T-helper 1 cell treated with Interleukin-12 subunit alpha and Interleukin-12 subunit beta and Interleukin-4 antibody, amounts not matched to agents 30 μg/mL and 1 μg/mL, for 36 hours (primary cell): ENCODE results near the gene DLG2.
"Not testable (repeated sequence)": the region's sequence is repeated elsewhere in the genome, so short reads cannot be mapped to it uniquely, and the experiment has no call there.

ENCODE experiments used
- H3K27ac Mint-ChIP-seq: one replicate; pipeline ENCODE4 v1.8.0; 2021; ENCODE audit warnings: mild to moderate bottlenecking, mixed read lengths
- H3K27me3 Mint-ChIP-seq: one replicate; pipeline ENCODE4 v1.8.0; 2021; ENCODE audit warnings: low read depth, mixed read lengths
- H3K36me3 Mint-ChIP-seq: one replicate; pipeline ENCODE4 v1.8.0; 2021; ENCODE audit warnings: low read depth, mixed read lengths
- H3K4me1 Mint-ChIP-seq: one replicate; pipeline ENCODE4 v1.8.0; 2021; ENCODE audit warnings: low read depth, mixed read lengths
- H3K4me3 Mint-ChIP-seq: one replicate; pipeline ENCODE4 v1.8.0; 2021; ENCODE audit warnings: mild to moderate bottlenecking, moderate library complexity, mixed read lengths
- H3K9me3 Mint-ChIP-seq: one replicate; pipeline ENCODE4 v1.8.0; 2021; ENCODE audit warnings: mixed read lengths

The DLG2 gene

GRCh38 chr11:85118151-85118550 lies 509.0 kb downstream of the DLG2 start:
- Mint-ChIP-seq H3K36me3 (no peaks in the 10 kb centered on the region), H3K27me3 (no peaks in the 10 kb centered on the region), H3K27ac (no peak overlapping the region), H3K4me3 (no peak overlapping the region), H3K9me3 (peaks cover 18% of the 10 kb centered on the region), H3K4me1 (no peaks in the 10 kb centered on the region)

GRCh38 chr11:85115798-85116197 lies 511.3 kb downstream of the DLG2 start:
- H3K9me3 Mint-ChIP-seq, result peaks cover 10% of the 10 kb centered on the region
- no peak overlapping the region for H3K4me3 Mint-ChIP-seq
- H3K4me1 Mint-ChIP-seq, result no peaks in the 10 kb centered on the region
- no peaks in the 10 kb centered on the region for H3K36me3 Mint-ChIP-seq
- no peak overlapping the region for H3K27ac Mint-ChIP-seq
- no peaks in the 10 kb centered on the region for H3K27me3 Mint-ChIP-seq

GRCh38 chr11:85114786-85115185 lies 512.4 kb downstream of the DLG2 start:
- Mint-ChIP-seq H3K9me3 (peaks cover 10% of the 10 kb centered on the region), H3K36me3 (no peaks in the 10 kb centered on the region), H3K4me3 (no peak overlapping the region), H3K27me3 (no peaks in the 10 kb centered on the region), H3K27ac (no peak overlapping the region), H3K4me1 (peaks cover 3% of the 10 kb centered on the region)

GRCh38 chr11:85110246-85110645 lies 516.9 kb downstream of the DLG2 start:
- not testable (repeated sequence) for H3K4me3 Mint-ChIP-seq, H3K27me3 Mint-ChIP-seq, H3K27ac Mint-ChIP-seq, H3K36me3 Mint-ChIP-seq, H3K4me1 Mint-ChIP-seq
- peaks cover 17% of the 10 kb centered on the region for H3K9me3 Mint-ChIP-seq

GRCh38 chr11:85109141-85109540 lies 518.0 kb downstream of the DLG2 start:
- no peaks in the 10 kb centered on the region for H3K36me3 Mint-ChIP-seq
- no peak overlapping the region for H3K4me3 Mint-ChIP-seq
- peaks cover 23% of the 10 kb centered on the region for H3K9me3 Mint-ChIP-seq
- H3K27ac Mint-ChIP-seq, result no peak overlapping the region
- peaks cover 3% of the 10 kb centered on the region for H3K4me1 Mint-ChIP-seq
- no peaks in the 10 kb centered on the region for H3K27me3 Mint-ChIP-seq

- Mint-ChIP-seq H3K9me3 (peaks cover 25% of the 10 kb centered on the region), H3K27ac (no peak overlapping the region), H3K36me3 (no peaks in the 10 kb centered on the region)
Observed at GRCh38 chr11:85105868-85106267, 521.3 kb downstream of the DLG2 start.

DNA sequence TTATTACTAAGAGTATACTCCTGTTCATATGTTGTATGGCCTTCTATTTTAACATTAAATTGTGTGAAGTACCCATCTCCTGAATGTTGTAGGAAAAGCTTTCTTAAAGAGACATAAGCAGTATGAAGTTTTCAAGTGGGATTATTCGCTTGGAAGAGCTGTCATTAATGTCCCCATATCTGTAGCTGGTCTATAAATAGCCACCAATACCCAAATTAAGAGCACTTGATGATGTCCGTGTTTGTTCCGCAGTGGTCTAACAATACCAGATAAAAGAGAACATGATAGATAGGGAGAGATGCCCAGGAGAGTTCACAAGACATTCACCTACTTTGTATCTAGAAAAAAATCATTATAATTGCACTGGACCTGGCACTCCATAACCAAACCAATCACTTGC lies 527.6 kb downstream of the DLG2 start:
- H3K4me1 Mint-ChIP-seq, result no peaks in the 10 kb centered on the region
- H3K27ac Mint-ChIP-seq, result no peak overlapping the region
- H3K36me3 Mint-ChIP-seq, result no peaks in the 10 kb centered on the region
- H3K9me3 Mint-ChIP-seq, result peaks cover 44% of the 10 kb centered on the region
- H3K27me3 Mint-ChIP-seq, result no peaks in the 10 kb centered on the region
- no peak overlapping the region for H3K4me3 Mint-ChIP-seq

More at GRCh38 chr11:85105868-85106267, 521.3 kb downstream of the DLG2 start:
- peaks cover 3% of the 10 kb centered on the region for H3K4me1 Mint-ChIP-seq
- no peaks in the 10 kb centered on the region for H3K27me3 Mint-ChIP-seq
- H3K4me3 Mint-ChIP-seq, result no peak overlapping the region

- H3K4me3 Mint-ChIP-seq, result no peak overlapping the region
- H3K36me3 Mint-ChIP-seq, result no peaks in the 10 kb centered on the region
- peaks cover 41% of the 10 kb centered on the region for H3K9me3 Mint-ChIP-seq
- no peak overlapping the region for H3K27ac Mint-ChIP-seq
- no peaks in the 10 kb centered on the region for H3K27me3 Mint-ChIP-seq
- H3K4me1 Mint-ChIP-seq, result no peaks in the 10 kb centered on the region
Observed at GRCh38 chr11:85098996-85099395, 528.1 kb downstream of the DLG2 start.

DNA sequence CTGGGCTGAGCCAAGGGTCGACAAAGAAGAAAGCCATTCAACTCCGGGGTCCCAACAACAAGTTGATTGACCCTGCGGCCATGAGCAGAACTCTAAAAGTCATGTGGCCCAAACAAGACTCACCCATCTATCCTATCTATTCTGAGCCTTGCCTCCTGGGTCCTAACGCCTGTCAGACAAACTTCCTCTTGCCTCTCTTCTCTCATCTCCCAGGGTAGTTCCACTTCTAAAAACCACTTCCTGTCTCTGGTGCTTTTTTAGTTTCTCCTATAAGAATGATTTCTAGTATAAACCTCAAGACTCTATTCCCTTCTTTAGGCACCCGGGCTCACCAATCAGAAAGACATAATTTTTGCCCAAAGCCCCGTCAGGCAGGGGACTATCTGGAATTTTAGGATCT lies 530.2 kb downstream of the DLG2 start:
- no peaks in the 10 kb centered on the region for H3K4me1 Mint-ChIP-seq
- peaks cover 43% of the 10 kb centered on the region for H3K9me3 Mint-ChIP-seq
- no peak overlapping the region for H3K4me3 Mint-ChIP-seq
- H3K27me3 Mint-ChIP-seq, result no peaks in the 10 kb centered on the region
- no peak overlapping the region for H3K27ac Mint-ChIP-seq
- no peaks in the 10 kb centered on the region for H3K36me3 Mint-ChIP-seq

DNA sequence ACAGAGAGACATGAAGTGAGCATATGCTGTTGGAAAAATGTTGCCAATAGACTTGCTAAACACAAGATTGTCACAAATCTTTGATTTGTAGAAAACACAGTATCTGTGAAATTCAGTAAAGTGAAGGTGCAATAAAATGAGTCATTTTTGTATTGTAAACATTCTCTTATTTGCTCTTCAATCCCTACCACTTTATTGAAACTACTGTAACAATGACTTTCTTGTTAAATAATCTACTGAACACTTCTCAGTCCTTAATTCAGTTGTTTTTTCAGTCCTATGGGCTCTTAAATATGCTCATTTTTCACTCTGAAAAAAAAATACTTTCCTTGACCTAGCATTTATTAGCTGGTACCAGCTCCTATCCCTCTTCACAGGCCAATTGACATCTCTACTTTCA lies 531.9 kb downstream of the DLG2 start:
- H3K4me3 Mint-ChIP-seq, result no peak overlapping the region
- no peaks in the 10 kb centered on the region for H3K36me3 Mint-ChIP-seq
- peaks cover 52% of the 10 kb centered on the region for H3K9me3 Mint-ChIP-seq
- H3K27me3 Mint-ChIP-seq, result no peaks in the 10 kb centered on the region
- H3K4me1 Mint-ChIP-seq, result no peaks in the 10 kb centered on the region
- H3K27ac Mint-ChIP-seq, result no peak overlapping the region

GRCh38 chr11:85094795-85095194 lies 532.3 kb downstream of the DLG2 start:
- Mint-ChIP-seq H3K27ac (no peak overlapping the region), H3K4me3 (no peak overlapping the region), H3K9me3 (peaks cover 55% of the 10 kb centered on the region), H3K36me3 (no peaks in the 10 kb centered on the region), H3K4me1 (no peaks in the 10 kb centered on the region), H3K27me3 (no peaks in the 10 kb centered on the region)

GRCh38 chr11:85089654-85090053 lies 537.5 kb downstream of the DLG2 start:
- Mint-ChIP-seq H3K27me3 (no peaks in the 10 kb centered on the region), H3K4me1 (no peaks in the 10 kb centered on the region), H3K9me3 (peaks cover 34% of the 10 kb centered on the region), H3K4me3 (no peak overlapping the region), H3K27ac (no peak overlapping the region), H3K36me3 (no peaks in the 10 kb centered on the region)

- Mint-ChIP-seq H3K27ac (no peak overlapping the region), H3K27me3 (no peaks in the 10 kb centered on the region), H3K4me1 (no peaks in the 10 kb centered on the region), H3K9me3 (peaks cover 33% of the 10 kb centered on the region), H3K4me3 (no peak overlapping the region), H3K36me3 (no peaks in the 10 kb centered on the region)
Observed at GRCh38 chr11:85088286-85088685, 538.9 kb downstream of the DLG2 start.

DNA sequence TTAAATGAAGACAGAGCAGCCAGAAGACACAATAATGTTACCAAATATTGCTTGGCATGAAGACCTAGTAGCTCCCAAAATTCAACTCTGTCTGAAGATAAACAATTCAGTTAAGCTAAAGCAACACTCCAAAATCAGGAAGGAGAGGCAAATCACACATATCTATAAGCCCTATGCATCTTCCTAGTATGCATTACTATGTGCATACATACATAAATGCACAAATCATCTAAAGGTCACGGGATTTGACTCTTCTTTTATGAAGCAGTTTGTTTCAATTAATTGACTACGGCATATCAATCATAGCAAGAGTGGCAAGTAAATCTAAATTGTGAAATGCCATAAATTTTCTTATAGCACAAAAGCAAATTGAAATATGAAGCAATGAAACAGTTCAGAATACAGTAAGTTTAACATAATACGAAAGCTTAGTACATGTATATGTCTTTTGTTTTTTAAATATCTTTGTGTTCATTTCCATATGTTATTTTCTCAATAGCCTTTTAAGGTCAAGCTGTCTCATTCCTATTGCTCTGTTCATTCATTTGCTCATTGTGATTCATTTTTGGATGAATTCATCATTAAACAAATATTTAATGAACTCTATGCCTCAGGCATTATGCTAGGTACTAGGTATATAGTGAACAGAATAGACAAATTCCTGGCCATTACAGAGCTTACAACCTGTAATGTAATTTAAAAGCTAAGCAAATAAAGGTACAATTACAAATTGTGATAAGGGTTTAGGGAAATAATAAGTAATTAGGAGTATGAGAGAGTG lies 540.5 kb downstream of the DLG2 start:
- Mint-ChIP-seq H3K4me3 (no peak overlapping the region), H3K4me1 (no peaks in the 10 kb centered on the region)

DNA sequence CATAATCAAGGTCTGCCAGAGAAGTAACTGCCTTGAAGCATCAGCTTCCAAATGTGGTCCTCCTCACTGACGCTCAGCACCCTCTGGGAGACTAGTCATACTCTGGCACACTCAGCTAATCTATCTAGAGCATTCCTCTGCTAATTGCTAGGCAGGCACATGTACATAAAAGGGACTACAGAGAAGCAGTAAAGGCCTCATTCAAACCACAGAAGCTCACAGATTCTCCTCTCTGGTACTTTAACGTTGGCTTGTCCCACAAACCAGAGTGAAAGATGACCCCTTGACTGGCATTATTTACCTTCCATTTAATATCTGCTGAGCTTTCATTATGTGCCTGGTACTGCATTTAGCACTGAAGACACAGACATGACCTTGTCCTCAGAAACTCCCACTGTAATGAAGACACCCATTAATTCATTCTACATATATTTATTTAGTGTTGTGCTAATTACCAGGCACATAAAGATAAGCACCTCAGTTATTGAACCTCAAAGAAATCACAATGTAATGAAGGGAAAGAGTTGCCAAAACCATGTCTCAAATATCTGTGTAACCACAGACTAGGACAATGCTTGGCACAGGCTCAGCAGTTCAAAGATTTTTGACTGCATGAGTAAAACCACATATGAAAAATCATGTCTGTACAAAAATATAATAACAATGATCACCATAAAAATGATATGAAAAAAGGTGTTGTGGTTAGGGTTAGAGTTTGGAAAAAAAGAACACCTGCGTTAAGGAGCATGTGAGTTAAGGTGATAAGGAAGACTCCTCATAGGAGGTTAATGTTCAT lies 550.4 kb downstream of the DLG2 start:
- Mint-ChIP-seq H3K9me3 (peaks cover 11% of the 10 kb centered on the region), H3K4me1 (no peaks in the 10 kb centered on the region), H3K4me3 (no peak overlapping the region), H3K36me3 (no peaks in the 10 kb centered on the region), H3K27me3 (no peaks in the 10 kb centered on the region), H3K27ac (no peak overlapping the region)

More for the DNA sequence above, 540.5 kb downstream of the DLG2 start:
- Mint-ChIP-seq H3K9me3 (peaks cover 29% of the 10 kb centered on the region), H3K36me3 (no peaks in the 10 kb centered on the region), H3K27ac (no peak overlapping the region), H3K27me3 (no peaks in the 10 kb centered on the region)
